Fibroblast of peridontal ligament (primary cell): ENCODE data around the gene OAT.
A peak's percentile ranks its signal among the peaks of the same experiment; 100 is the strongest.

ENCODE experiments used
- DNase-seq: peaks from one replicate; pipeline ENCODE4 v3.0.0-alpha.2; 2010; ENCODE audit errors: extremely low read depth

The OAT gene

DNA sequence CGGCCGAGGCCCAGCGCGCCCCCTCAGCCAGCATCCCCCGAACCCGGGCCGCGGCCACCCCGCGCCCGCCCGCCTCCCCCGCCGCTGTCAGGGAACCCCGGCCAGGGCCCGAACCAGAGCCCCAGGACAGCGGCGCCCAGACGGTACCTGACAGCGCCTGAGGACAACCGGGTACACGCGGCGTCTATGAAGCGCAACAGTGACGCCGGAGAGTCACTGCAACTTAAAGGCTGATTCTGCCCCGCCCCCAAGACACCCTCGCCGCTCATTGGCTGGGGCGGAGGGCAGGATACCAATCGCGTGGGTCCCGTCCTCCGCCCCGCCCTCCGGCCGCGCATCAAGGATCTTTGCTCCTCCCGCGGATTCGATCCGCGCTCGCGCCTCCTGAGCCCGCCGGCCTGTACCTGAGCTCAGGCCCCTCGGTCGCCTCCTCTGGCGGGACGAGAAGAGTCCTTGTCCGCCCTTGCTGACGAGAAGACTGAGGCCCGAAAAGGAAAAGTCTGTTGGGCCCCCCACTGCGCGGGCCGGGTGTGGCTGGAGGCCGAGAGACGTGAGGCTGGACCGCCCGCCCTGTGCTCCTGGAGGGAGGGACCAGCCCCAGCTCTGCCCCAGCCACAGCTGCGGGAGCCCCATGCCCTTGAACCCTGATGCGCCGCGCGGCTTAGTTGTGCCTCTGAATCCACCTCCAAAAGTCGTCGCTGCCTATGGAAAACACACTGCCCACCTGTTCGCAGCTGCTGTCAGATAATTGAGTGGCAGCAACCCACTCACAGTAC is at the start of gene OAT:
OAT (minus strand) TSS at position 198 of the 776 bp plus-strand sequence. CDS start 6,752 bp downstream, outside the sequence.
- peak; percentile 91 for DNase-seq

DNA sequence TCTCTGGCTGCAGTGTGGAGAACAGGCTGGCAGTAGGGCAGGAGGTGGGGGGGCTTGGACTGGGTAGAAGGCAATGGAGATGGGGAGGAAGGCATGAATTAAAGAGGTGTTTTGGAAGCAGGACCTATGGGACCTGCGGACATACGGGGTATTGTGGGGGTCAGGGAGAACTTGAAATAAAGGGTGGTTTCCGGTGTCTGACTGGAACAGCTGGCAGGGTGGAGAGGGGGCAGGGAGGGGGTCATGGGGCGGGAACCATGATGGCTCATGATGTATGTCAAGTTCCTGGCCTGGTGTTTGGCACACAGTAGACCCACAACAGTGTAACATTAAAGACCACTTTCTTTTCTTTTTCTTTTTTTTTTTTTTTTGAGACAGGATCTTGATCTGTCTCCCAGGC is 48.4 kb upstream of the OAT start:
- no peak for DNase-seq

DNA sequence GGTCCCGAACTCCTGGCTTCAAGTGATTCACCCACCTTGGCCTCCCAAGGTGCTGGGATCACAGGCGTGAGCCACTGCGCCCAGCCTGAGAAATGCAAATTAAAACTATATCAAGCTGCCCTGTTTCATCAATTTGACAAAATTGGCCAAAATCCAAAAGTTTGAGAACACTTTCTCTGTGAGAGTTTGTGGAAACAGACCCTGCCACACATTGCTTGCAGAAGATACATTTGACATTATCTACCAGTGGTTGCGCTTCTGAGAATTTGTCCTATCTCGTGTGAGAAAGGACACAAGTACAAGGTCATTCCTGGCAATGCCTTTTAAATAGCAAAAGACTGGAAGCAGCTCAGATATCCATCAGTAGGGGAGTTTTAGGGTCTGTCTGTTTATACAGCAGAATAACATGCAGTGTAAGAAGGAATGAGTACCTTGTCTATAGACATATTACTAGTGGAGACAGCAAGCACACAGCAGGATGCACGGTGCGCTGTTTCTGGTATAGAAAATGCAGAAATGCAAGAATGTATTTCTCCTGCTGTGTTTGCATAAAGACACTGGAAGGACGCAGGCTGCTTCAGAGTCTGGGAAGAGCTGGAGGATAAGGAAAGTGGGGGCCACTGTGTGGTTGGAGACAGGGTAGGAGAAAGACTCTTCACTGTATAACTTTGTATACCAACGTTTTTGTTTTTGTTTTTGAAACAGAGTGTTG is 47.2 kb upstream of the OAT start:
- DNase-seq: no peak

DNA sequence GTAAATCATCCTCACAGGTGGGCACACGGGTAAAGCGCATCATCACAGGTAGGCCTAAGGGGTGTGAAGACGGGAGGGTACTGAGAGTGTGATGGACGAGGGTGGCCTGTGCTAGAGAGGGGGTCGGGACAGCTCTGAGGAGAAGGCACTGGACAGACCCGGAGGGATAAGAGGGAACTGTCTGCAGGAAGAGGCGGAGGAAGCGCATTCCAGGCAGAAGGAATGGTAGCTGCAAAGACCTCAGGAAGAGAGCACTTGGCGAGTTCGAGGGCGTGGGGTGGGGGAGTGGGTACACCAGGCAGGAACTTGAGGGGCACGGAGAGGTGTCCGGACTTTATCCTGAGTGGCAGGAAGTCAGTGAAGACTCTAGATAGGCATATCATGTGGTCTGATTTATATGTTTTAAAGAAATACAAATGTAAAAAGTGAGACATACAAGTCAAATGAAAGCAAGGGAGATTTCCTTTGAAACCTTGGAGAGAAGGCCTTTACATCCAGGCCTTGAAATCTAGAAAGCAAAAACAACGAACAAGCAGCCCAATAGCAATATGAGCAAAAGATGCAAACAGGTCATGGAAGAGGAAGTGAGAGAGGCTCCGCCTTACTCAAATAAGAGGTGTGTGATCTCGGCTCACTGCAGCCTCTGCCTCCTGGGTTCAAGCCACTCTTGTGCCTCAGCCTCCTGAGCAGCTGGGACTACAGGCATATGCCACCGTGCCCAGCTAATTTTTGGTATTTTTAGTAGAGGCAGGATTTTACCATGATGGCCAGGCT is 46.5 kb upstream of the OAT start:
- DNase-seq: no peak

DNA sequence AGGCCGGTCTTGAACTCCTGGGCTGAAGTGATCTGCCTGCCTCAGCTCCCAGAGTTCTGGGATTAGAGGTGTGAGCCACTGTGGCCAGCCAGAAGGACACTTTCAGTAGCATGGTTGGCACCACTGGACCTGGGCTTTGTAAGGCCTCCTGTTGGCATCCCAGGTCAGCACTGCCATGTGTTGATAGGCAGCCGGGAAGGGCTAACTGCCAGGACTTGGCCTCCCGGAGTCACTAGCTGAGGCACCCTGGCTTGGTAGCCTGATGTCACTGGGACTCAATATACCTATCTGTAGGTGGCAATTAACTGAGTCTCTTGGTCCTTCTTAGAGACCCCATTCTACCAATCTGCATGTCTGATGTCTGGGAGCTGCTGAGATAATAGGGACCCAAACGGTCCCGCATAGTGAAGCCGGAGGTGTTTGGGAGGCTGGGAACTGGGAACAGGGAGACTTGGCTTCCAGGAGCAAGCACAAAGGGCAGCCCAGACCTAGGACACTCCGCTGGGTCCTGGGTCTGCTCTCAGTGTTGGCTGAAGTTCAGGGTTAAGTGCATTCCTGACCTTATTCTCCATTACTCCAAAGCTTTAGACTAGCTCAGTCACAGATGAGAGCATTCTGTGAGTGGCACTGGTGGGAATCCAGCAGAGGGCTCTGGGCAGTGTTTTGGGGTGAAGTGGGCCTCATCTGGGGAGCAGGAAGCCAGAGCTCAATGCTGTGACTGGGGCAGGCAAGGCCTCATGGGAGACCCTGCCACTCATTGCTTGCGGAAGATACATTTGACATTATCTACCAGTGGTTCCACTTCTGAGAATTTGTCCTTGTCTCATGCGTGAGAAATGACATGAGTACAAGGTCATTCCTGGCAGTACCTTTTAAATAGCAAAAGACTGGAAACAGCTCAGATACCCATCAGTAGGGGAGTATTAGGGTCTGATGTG is 45.6 kb upstream of the OAT start:
- no peak for DNase-seq

DNA sequence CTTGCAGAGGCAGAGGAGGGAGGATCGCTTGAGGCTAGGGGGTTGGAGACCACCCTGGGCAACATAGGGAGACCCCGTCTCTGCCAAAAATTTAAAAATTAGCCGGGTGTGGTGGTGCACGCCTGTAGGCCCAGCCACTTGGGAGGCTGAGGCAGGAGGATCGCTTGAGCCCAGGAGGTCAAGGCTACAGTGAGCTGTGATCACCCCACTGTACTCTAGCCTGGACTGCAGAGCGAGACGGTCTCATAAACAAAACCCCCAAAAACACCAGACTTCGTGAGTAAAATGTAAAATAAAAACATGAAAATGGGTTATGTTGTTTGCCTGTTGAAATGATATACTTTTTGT is 43.6 kb upstream of the OAT start:
- DNase-seq: no peak

DNA sequence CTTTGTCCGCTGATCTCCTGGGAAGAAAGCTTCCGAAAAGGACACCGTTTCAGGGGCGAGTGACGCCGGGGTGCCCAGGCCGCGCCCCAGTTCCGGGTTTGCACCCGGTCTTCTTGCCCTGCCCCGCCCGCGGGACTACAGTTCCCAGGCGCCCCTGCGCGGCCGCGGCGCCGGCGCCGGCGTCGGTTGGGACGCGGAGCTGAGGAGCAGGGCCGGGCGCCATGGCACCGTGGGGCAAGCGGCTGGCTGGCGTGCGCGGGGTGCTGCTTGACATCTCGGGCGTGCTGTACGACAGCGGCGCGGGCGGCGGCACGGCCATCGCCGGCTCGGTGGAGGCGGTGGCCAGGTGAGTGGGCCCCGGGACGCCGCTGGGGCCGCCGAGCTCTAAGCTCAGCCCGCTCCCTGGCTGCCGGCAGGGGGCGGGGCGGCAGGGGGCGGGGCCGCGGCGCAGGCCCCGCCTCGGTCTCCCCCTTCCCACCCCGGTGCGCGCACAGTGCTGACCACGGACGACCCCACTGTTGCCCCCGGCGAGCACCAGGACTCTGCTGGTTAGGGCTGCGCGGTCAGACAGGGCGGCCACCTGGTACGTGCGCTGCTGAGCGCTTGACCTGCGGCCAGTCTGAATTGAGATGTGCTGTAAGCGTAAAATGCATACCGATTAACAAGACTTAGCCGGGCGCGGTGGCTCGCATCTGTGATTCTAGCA is 43.1 kb upstream of the OAT start, which contains the start of gene LHPP:
LHPP (plus strand) TSS at position 182 of the 706 bp plus-strand sequence; CDS start at position 222, 40 bp downstream.
- DNase-seq: peak; percentile 59

DNA sequence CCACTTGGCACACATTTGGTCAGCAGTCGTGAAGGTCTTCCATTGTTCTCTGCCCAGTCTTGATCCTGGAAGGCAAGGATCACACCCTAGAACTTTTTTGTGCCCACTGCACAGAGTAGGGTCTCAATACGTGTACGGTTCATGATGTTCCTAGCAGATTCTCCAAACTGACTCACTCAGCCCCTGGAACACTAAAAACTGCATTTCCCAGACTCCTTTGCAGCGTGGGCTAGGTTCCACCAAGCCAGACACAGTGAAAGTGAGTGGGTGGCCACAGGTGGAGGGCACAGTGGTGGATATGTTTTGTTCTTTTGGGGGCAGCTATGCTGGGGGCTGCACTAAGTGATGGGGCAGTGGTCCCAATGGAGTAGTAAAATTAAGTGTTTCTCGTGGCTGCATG is 41.4 kb upstream of the OAT start:
- no peak for DNase-seq

DNA sequence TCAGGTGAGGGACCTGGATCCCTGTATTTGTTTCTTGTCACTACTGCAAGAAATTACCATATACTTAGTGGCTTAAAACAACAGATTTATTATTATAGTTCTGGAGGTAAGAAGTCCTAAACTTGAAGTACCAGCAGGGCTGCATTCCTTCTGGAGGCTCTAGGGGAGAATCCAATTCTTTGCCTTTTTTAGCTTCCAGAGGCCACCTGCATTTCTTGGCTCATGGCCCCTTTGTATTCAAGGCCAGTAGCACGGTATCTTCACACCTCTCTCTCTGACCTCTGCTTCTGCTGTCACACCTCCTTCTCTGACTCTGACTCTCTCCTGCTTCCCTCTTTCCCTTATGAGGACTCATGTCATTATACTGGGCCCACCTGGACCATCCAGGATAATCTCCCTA is 40.7 kb upstream of the OAT start:
- DNase-seq: no peak

DNA sequence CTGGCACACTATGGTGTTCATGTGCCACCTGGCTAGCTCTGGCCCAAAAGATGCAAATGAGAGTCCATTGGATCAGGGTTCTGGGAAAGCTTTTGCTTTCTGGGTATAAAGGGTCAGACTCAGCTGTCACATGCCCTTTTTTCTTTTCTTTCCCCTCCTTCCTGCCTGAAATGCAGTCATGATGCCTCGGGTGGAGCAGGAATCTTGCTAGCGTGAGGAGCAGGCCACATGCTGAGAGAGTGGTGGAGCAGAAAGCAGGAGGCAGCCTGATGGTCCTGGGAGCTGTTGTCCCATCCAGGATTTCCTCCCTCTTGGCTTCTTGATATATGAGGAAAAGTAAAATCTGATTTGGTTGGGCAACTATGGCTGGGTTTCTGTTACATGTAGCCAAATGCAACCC is 40.2 kb upstream of the OAT start:
- no peak for DNase-seq

DNA sequence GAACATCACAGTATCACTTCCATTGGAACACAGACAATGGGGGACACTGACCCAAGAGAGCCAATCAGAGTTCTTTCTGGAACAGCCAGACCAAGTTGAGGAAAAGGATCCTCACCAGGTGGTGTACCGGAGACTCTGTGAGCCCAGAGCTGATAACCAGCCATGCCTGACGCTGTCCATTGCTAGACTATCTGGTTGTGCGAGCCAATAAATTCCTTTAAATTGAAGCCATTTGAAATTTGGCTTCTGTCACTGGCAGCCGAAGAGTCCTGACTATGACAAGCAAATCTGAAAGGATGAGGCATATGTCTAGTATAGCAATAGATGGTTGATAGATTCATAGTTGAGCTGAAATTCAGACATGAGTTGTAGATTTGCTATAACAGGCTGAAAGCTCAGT is 39.8 kb upstream of the OAT start:
- DNase-seq: no peak

DNA sequence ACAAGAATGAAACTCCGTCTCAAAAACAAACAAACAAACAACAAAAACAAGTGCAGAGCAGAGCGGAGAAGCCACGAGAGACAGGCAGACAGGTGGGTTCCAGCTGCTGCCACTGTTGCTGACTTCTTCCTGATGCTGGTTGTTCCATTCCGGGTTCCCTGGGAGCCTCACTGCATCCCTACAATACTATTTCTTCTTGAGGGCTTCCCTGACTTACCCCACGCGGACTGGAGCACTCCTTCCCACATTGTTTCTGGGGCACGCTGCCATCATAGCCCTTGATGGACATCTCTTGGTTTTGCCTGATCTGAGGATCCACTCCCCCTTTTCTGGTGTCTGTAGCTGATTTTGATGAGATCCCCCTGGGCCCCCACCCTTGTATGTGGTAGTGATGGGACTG is 36.7 kb upstream of the OAT start:
- DNase-seq: no peak

DNA sequence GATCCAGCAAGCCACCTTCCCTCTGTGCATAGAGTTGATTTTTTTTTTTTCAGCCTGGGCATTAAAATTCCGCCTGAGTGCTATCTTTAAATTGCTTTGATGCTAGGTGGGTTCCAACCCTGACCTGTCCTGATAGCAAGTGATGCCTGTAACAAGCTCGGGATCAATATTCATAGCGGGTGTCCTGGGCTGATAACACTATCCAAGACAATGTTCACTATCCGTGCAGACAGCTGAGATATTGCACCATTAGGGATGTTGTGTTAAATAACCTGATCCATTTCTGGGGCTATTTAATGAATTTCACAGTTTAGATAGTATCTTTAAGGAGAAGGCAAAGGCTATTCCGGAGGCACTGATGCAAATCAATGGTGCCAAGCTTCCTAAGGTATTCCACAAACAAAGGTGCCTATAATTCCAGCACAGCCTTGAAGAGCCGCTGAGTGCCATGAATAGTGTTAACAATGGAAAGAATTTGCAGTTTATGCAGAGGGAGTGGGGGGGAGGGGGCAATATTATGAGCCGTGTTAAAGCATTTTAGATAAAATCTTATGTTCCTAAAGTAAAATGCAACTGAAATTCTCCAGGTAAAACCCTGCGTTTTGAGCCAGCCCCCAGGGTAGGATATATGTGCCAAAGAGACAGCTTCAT is 35.4 kb upstream of the OAT start:
- no peak for DNase-seq

DNA sequence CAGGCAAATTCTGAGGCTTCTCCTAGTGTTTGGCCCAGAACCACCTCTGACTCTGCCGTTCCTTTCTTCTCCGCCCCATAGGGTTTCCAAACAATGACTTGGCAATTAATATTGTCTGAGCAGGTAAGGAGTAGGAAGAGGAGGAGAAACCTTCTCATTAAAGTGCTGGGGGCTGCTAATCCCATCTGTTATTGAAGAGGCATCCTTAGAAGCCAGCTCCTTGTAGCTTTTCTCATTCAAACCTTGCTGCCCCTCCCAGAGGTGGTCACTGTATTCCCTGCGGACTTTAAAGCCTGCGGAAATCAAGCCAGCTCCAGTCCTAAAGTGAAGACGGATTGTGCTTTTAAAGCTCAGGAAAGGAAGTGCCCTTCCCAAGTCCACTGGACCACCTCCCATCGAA is 32.6 kb upstream of the OAT start:
- no peak for DNase-seq

DNA sequence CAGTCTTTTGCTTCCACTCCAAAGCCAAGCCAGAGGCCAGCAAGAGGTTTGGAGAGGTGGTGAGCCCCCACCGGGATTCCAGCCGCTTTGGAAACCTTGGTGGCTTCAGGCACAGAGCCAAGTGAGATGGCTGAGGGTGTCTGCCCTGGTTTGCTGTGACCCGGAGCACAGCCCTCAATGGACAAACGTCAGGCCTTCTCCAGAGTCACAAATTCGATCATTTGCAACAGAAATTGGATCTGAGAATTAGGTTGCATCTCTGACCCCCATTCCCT is 32.0 kb upstream of the OAT start:
- DNase-seq: no peak

DNA sequence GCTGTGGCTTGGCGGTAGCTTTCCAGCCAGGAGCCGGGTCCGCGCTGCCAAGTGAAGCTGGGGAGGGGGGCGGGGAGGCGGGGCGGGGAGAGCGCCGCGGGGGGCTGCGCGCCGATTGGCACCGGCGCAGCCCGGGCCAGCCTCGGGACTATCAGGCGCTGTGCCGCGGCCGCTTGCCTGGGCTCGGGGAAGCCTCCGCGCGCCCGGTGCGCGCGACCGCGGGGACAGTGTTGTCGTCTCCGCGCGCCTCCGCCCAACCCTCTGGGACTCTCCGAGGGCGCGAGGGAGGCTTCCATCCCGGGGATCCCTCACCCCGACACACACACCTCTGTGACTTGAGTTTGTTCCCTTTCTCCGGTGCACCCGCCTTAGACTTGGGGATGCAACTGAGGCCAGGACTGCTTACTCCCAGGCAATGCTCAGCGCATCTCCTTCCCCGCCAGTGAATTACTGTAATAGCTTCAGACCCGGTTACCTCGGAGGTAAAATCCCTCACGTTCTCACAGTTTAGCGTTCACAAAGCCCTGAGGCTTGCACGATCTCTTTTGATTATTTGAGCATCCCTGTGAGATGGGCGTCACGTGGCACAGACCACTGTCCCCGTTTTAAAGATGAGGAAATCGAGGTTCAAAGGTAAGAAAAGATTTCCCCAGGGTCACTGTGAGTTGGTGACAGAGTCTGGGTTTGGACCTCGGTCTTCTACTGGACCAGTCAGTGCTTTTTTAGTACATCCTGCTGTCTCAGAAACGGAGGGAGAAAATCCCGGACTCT is 31.5 kb upstream of the OAT start, which contains the start of gene NKX1-2:
NKX1-2 (minus strand) TSS at position 24 of the 771 bp plus-strand sequence. CDS start 92 bp downstream, outside the sequence.
- DNase-seq: no peak

DNA sequence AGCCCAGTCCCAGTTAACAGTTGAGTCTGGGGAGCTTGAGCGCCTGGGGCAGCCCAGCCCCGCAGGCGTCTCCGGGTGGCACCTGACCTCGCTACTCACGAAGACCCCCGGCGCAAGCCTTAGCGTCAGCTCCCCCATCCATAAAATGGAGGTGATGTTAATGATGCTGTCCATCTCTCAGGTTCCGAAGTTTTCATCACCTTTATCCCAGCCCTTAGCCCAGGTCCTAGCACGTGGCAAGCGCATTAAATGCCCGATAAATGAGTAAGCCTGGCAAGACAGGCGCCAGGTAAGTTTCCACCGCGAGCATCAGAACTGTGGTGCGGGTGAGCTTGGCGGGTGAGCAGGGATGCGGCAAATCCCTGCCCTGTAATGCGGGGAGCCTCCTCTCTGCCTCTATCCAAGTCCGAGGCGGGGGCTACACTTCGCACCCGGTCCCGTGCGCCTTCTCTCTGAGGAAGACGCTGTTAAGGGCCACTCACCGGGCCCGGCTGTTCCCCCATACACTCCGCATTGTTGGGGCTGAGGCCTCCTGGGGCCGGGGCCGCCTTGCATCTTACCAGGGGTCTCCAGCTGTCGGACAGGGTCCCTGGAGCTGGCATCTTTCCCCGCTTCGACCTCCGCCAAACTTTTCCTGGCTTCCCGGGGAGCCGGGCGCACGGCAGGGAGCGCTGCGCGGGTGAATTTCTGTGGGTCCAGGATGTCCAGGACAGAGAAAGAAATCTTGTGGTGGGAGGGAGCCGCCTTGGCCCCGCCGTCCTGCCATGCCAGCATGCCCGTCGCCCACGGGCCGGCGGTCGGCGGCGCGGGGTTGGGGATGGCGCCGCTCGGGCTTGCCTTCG is 30.7 kb upstream of the OAT start:
- no peak for DNase-seq

DNA sequence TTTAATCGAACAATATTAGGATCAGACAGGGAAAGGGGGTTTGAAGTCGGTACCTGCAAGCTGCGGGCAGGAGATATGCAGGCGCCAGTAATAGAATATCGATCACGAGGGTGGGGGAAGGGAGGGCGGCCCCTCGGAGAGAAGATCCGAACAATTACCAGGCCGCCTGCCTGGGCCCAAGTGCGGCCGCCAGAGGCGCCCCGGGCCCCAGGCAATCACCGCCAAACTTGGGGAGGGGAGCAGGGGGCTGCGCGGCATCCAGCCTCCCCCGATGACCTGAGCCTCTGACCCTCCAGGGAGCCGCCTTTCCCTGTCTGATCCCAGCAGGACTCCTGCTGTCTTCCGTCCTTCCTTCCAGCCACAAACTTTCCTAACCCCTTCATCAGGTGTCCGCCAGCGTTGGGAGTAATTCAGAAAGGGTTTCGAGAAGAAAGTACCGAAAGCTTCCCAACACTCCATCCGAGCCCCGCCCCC is 30.0 kb upstream of the OAT start:
- DNase-seq: no peak
